SH-SY5Y (cell line): ENCODE data around the gene SLC12A4.

Experiments used
- GATA2 ChIP-seq: IDR thresholded peaks from 2 replicates; pipeline ENCODE4 v1.6.1; 2011; ENCODE audit warnings: mild to moderate bottlenecking, low read depth, low read length
- GATA3 ChIP-seq: IDR thresholded peaks from 2 replicates; pipeline ENCODE4 v1.6.1; 2011; ENCODE audit warnings: low read depth, mild to moderate bottlenecking, low read length, moderate library complexity

- TF ChIP-seq GATA2 (no peak), GATA3 (no peak)
These were observed 45.7 kb downstream of the SLC12A4 start for GRCh38 chr16:67922740-67923139.
